ENCODE measurements around the gene MAML3. TPM values are rescaled to one million over a fixed set of nuclear protein-coding genes. Genes with fewer than 3 reads are reported as not detected.

The MAML3 gene
- total RNA-seq, 4 donors from 2014 or later = 18.2 to 42.7 (median 28.6) TPM

- H3K27ac ChIP-seq = no peak overlapping the region
- H3K4me3 ChIP-seq = no peak overlapping the region
- no peak for DNase-seq (ENCODE audit: low spot score in 2 of 2)
Measured at GRCh38 chr4:139968831-139969230, 185.2 kb downstream of the MAML3 start.

GRCh38 chr4:139966383-139966782, 187.6 kb downstream of the MAML3 start:
- Histone ChIP-seq H3K27me3 (no peaks in the 10 kb centered on the region), H3K27ac (no peak overlapping the region), H3K4me3 (no peak overlapping the region), H3K36me3 (no peaks in the 10 kb centered on the region), H3K9me3 (no peaks in the 10 kb centered on the region), H3K4me1 (peaks cover 34% of the 10 kb centered on the region)
- TF ChIP-seq POLR2AphosphoS5 (IDR thresholded peaks at IDR 0.05) = no peak
- TF ChIP-seq CTCF (IDR thresholded peaks at IDR 0.05) = no peak
- no peak for TF ChIP-seq POLR2A (IDR thresholded peaks at IDR 0.05)
- TF ChIP-seq EP300 (IDR thresholded peaks at IDR 0.05) = no peak
- DNase-seq (ENCODE audit: low spot score in 2 of 2) = no peak
- WGBS = 93% methylated on average over 4 of the region's 4 CpGs

More at GRCh38 chr4:139968831-139969230, 185.2 kb downstream of the MAML3 start:
- no peaks in the 10 kb centered on the region for H3K27me3 ChIP-seq
- no peaks in the 10 kb centered on the region for H3K9me3 ChIP-seq
- no peak for TF ChIP-seq EP300 (IDR thresholded peaks at IDR 0.05)
- no peak for TF ChIP-seq POLR2AphosphoS5 (IDR thresholded peaks at IDR 0.05)
- no peak for TF ChIP-seq POLR2A (IDR thresholded peaks at IDR 0.05)
- no peak for TF ChIP-seq CTCF (IDR thresholded peaks at IDR 0.05)
- WGBS = 85% methylated on average over 3 of the region's 3 CpGs
- H3K36me3 ChIP-seq = no peaks in the 10 kb centered on the region
- peaks cover 23% of the 10 kb centered on the region for H3K4me1 ChIP-seq

- Histone ChIP-seq H3K4me3 (no peak overlapping the region), H3K4me1 (peaks cover 40% of the 10 kb centered on the region), H3K27me3 (no peaks in the 10 kb centered on the region), H3K27ac (no peak overlapping the region), H3K9me3 (no peaks in the 10 kb centered on the region), H3K36me3 (no peaks in the 10 kb centered on the region)
- 58% methylated on average over 1 of the region's 1 CpG for WGBS
- DNase-seq (ENCODE audit: low spot score in 2 of 2) = no peak
- TF ChIP-seq POLR2AphosphoS5 (IDR thresholded peaks at IDR 0.05) = no peak
- no peak for TF ChIP-seq CTCF (IDR thresholded peaks at IDR 0.05)
- TF ChIP-seq EP300 (IDR thresholded peaks at IDR 0.05) = no peak
- TF ChIP-seq POLR2A (IDR thresholded peaks at IDR 0.05) = no peak
Measured at GRCh38 chr4:139965789-139966188, 188.2 kb downstream of the MAML3 start.

GRCh38 chr4:139963708-139964107, 190.3 kb downstream of the MAML3 start:
- Histone ChIP-seq H3K27me3 (no peaks in the 10 kb centered on the region), H3K27ac (no peak overlapping the region), H3K4me1 (peaks cover 43% of the 10 kb centered on the region), H3K4me3 (no peak overlapping the region), H3K9me3 (no peaks in the 10 kb centered on the region), H3K36me3 (no peaks in the 10 kb centered on the region)
- DNase-seq (ENCODE audit: low spot score in 2 of 2) = no peak
- 100% methylated on average over 1 of the region's 1 CpG for WGBS
- TF ChIP-seq EP300 (IDR thresholded peaks at IDR 0.05) = no peak
- no peak for TF ChIP-seq POLR2A (IDR thresholded peaks at IDR 0.05)
- no peak for TF ChIP-seq CTCF (IDR thresholded peaks at IDR 0.05)
- TF ChIP-seq POLR2AphosphoS5 (IDR thresholded peaks at IDR 0.05) = no peak

- TF ChIP-seq EP300 (IDR thresholded peaks at IDR 0.05) = no peak
- no peak for TF ChIP-seq POLR2AphosphoS5 (IDR thresholded peaks at IDR 0.05)
- TF ChIP-seq CTCF (IDR thresholded peaks at IDR 0.05) = no peak
- no peak for TF ChIP-seq POLR2A (IDR thresholded peaks at IDR 0.05)
- no peak for DNase-seq (ENCODE audit: low spot score in 2 of 2)
- no peaks in the 10 kb centered on the region for H3K36me3 ChIP-seq
- no peaks in the 10 kb centered on the region for H3K9me3 ChIP-seq
- H3K27ac ChIP-seq = peak overlapping the region; percentile 13
- WGBS = 30% methylated on average over 2 of the region's 2 CpGs
- H3K27me3 ChIP-seq = no peaks in the 10 kb centered on the region
- peaks cover 42% of the 10 kb centered on the region for H3K4me1 ChIP-seq
- H3K4me3 ChIP-seq = no peak overlapping the region
Measured at GRCh38 chr4:139962130-139962684, 191.8 kb downstream of the MAML3 start.

Measured in suprapubic skin (tissue), 4 donors.